Lung (tissue), 12 donors: Measurements from ENCODE around the gene AVP. TPM values are rescaled to one million over a fixed set of nuclear protein-coding genes. Genes with fewer than 3 reads are reported as not detected.
"Not testable (repeated sequence)": the region's sequence is repeated elsewhere in the genome, so short reads cannot be mapped to it uniquely, and the experiment has no call there.

Experiments used
- ATAC-seq: fragments of 200-7000 bp; cut with Tn5 transposase; one replicate; pipeline ENCODE4 v1.9.1; 2020; ENCODE audit warnings: moderate number of reproducible peaks; ENCODE audit not compliant: insufficient read depth, low FRiP score
- DNase-seq, 3 donors: peaks; one replicate each; pipeline ENCODE4 v3.0.0-alpha.2; 2013 to 2017
- H3K27ac ChIP-seq, 2 donors: one replicate each; pipeline ENCODE4 v1.5.1; 2013; ENCODE audit warnings: mild to moderate bottlenecking in 2 of 2, moderate library complexity in 2 of 2, control low read depth in 1 of 2, inconsistent platforms in 1 of 2, low read depth in 1 of 2, low read length in 1 of 2
- H3K27me3 ChIP-seq, 3 donors: one replicate each; pipeline ENCODE4 v1.5.1; 2013; ENCODE audit warnings: low read length in 2 of 3; ENCODE audit not compliant: control insufficient read depth in 3 of 3, insufficient read depth in 3 of 3
- H3K36me3 ChIP-seq, 4 donors: one replicate each; pipeline ENCODE4 v1.5.1; 2013; ENCODE audit warnings: low read length in 4 of 4, mild to moderate bottlenecking in 1 of 4, moderate library complexity in 1 of 4; ENCODE audit not compliant: control insufficient read depth in 4 of 4, insufficient read depth in 4 of 4
- H3K4me1 ChIP-seq, 5 donors: one replicate each; pipeline ENCODE4 v1.5.1; 2013; ENCODE audit warnings: low read length in 5 of 5, mild to moderate bottlenecking in 2 of 5, moderate library complexity in 1 of 5; ENCODE audit not compliant: control insufficient read depth in 5 of 5, insufficient read depth in 5 of 5
- H3K4me3 ChIP-seq: one replicate; pipeline ENCODE4 v1.5.1; 2013; ENCODE audit warnings: mild to moderate bottlenecking, control low read depth, moderate library complexity
- H3K9ac ChIP-seq, 2 donors: one replicate each; pipeline ENCODE4 v1.5.1; 2013; ENCODE audit warnings: low read length in 2 of 2, control low read depth in 1 of 2; ENCODE audit not compliant: insufficient read depth in 1 of 2
- H3K9me3 ChIP-seq, 4 donors: one replicate each; pipeline ENCODE4 v1.5.1; 2013; ENCODE audit warnings: low read length in 3 of 4, mild to moderate bottlenecking in 1 of 4, moderate library complexity in 1 of 4; ENCODE audit not compliant: control insufficient read depth in 4 of 4, insufficient read depth in 3 of 4
- WGBS, 2 donors: extraction: QIAGEN DNeasy Blood & Tissue Kit; methylation state at CpG; one replicate each; pipeline ENCODE4 v1.1.7; 2013; 5-methylcytosine and 5-hydroxymethylcytosine counted together
- polyA plus RNA-seq, 2 donors: library from polyadenylated mRNA; stranded (reverse); fragments of 200-250 nt; gene quantifications; one replicate each; pipeline ENCODE4 v1.2.1, GENCODE V29; 2013
- total RNA-seq, 2 donors: library from RNA; depleted of rRNA in 1 of 2; stranded (reverse); fragments of >200 nt in 1 of 2; gene quantifications; one replicate each; pipeline ENCODE4 v1.2.1, GENCODE V29; 2014 to 2021
- TF ChIP-seq, protein P1 (sequence below): IDR thresholded peaks from 2 replicates; pipeline ENCODE4 v1.5.1; 2012; ENCODE audit warnings: mild to moderate bottlenecking; ENCODE audit errors: control extremely low read depth, extremely low read depth
- donor health status: control.
- donor health status: control.
- donor health status: Bipolar disorder and iron deficiency.
- donor health status: healthy.
- donor health status: DM: yes; HTN: yes; CAD: no.

The AVP gene
- total and polyA plus RNA-seq, 4 donors = not detected

DNA sequence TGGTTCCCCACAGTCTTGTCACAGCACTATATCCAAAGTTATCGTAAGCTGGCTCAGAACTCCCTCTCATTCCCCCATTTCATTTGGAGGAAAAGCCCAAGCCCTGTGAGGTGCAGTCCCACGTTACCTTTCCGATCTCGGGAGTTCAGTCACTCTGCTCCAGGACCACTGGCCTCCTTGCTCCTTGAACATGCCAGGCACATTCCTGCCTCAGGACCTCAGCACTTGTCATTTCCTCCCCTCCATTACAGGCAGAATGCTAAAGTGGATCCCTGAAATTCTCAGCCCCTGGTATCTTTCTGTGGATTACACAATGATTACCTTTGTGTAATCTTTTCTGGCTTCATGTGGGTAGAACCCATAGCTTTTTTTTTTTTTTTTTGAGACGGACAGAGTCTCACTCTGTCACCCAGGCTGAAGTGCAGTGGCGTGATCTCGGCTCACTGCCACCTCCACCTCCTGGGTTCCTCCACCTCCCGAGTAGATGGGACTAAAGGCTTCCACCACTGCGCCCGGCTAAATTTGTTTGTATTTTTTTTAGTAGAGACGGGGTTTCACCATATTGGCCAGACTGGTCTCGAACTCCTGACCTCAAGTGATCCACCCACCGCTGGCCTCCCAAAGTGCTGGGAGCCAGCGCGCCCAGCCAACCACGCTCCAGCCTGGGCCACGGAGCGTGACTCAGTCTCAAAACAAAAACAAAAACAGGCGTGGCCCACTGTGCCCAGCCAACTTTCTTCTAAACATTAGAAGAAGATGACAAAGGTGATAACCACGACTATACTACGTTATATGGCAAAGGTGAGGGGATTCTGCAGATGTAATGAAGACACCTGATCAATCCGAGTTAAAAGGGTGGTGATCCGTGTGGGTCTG, 17.1 kb downstream of the AVP start:
- H3K9me3 ChIP-seq = peaks cover 0 to 1% (median 0%) of the 10 kb centered on the region in 4 donors
- no peak overlapping the region for H3K9ac ChIP-seq
- ATAC-seq = no peak
- H3K27me3 ChIP-seq = peaks cover 0 to 15% (median 11%) of the 10 kb centered on the region in 3 donors
- 85 to 86% methylated on average over 23 of the region's 23 CpGs for WGBS, 2 donors
- no peaks in the 10 kb centered on the region for H3K36me3 ChIP-seq
- peaks cover 0 to 11% (median 0%) of the 10 kb centered on the region in 5 donors for H3K4me1 ChIP-seq
- no peak overlapping the region for H3K4me3 ChIP-seq
- no peak for DNase-seq
- H3K27ac ChIP-seq = no peak overlapping the region
- TF ChIP-seq, protein P1, sequence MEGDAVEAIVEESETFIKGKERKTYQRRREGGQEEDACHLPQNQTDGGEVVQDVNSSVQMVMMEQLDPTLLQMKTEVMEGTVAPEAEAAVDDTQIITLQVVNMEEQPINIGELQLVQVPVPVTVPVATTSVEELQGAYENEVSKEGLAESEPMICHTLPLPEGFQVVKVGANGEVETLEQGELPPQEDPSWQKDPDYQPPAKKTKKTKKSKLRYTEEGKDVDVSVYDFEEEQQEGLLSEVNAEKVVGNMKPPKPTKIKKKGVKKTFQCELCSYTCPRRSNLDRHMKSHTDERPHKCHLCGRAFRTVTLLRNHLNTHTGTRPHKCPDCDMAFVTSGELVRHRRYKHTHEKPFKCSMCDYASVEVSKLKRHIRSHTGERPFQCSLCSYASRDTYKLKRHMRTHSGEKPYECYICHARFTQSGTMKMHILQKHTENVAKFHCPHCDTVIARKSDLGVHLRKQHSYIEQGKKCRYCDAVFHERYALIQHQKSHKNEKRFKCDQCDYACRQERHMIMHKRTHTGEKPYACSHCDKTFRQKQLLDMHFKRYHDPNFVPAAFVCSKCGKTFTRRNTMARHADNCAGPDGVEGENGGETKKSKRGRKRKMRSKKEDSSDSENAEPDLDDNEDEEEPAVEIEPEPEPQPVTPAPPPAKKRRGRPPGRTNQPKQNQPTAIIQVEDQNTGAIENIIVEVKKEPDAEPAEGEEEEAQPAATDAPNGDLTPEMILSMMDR = no peak

DNA sequence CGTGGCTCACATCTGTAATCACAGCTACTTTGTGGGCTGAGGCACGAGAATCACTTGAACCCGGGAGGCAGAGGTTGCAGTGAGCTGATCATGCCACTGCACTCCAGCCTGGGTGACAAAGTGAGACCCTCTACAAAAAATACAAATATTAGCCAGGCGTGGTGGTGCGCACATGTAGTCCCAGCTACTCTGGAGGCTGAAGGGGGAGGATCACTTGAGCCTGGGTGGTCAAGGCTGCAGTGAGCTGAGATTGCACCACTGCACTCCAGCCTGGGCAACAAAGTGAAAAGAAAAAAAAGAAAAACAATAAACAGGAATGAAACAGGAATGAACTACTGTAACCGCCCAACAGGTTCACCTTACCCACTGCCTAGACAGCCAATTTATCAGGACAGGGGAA, 20.4 kb downstream of the AVP start:
- not testable (repeated sequence) for DNase-seq, H3K4me1 ChIP-seq, H3K27ac ChIP-seq, H3K36me3 ChIP-seq, H3K27me3 ChIP-seq, H3K4me3 ChIP-seq, ATAC-seq, H3K9me3 ChIP-seq, H3K9ac ChIP-seq
- 77 to 83% methylated on average over 6 of the region's 6 CpGs for WGBS, 2 donors

DNA sequence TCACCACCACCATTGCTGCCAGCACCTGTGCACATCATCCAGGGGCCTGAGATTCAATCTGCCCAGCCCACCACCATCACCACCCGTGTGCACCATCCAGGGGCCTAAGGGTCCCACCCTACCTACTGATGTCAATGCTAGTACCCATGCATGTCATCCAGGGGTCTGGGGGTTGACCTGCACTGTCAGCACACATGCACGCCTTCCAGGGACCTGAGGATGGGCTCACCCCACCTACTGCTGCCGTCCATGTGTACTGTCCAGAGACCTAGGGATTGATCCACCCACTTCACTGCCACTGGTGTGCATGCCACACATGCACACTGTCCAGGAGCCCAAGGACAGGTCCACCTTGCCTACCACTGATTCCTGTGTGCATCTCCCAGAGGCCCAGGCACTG, 25.0 kb downstream of the AVP start:
- DNase-seq (no peak), ATAC-seq (no peak)
- WGBS, 2 donors = 86 to 93% methylated on average over 3 of the region's 3 CpGs

DNA sequence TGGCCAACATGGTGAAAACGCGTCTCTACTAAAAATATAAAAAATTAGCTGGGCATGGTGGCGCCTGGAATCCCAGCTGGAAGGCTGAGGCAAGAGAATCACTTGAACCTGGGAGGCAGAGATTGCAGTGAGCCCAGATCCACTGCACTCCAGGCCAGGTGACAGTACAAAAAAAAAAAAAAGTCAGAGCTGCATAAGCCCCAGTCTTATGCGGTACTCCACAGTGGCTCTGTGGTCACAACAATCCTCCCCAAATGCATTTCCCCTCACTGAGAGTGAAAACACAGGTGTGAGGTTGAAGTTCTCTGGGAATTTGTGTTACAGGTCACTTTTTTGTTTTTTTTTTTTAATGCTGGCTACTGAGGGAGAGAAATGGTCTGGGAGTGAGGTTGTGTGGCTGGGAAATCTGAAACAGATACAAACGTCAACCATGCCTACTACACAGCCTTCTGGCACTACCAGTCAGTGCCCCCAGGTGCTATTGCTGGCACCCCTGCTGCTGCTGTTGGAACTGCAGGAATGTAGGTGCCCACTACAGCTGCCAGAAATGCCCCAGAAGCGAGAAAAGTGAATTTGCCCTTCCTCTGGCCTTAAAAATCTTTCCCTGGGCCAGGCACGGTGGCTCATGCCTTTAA, 33.0 kb downstream of the AVP start:
- ATAC-seq (no peak), DNase-seq (no peak)
- H3K27me3 ChIP-seq = no peaks in the 10 kb centered on the region
- peaks cover 0 to 7% (median 3%) of the 10 kb centered on the region in 5 donors for H3K4me1 ChIP-seq
- H3K9ac ChIP-seq = no peak overlapping the region
- H3K36me3 ChIP-seq = peaks cover 10 to 24% (median 20%) of the 10 kb centered on the region in 4 donors
- H3K9me3 ChIP-seq = no peaks in the 10 kb centered on the region
- no peak overlapping the region for H3K4me3 ChIP-seq
- TF ChIP-seq, protein P1 = no peak
- H3K27ac ChIP-seq = no peak overlapping the region
- 81 to 82% methylated on average over 7 of the region's 7 CpGs for WGBS, 2 donors

More for the DNA sequence above, 25.0 kb downstream of the AVP start:
- TF ChIP-seq, protein P1 = no peak
- Histone ChIP-seq H3K27me3 (no peaks in the 10 kb centered on the region), H3K9ac (no peak overlapping the region), H3K27ac (no peak overlapping the region), H3K4me1 (no peaks in the 10 kb centered on the region), H3K4me3 (no peak overlapping the region), H3K9me3 (peaks cover 0 to 4% (median 0%) of the 10 kb centered on the region in 4 donors), H3K36me3 (no peaks in the 10 kb centered on the region)
